GM12864 (cell line): ENCODE results near the gene GRIP1.

Experiments
- DNase-seq: peaks from one replicate; pipeline ENCODE4 v3.0.0-alpha.2; 2011; ENCODE audit warnings: low read depth
- H3K4me3 ChIP-seq: 2 replicates; pipeline ENCODE4 v1.5.1; 2011; ENCODE audit warnings: mild to moderate bottlenecking, low read depth, low read length, control low read depth
- CTCF ChIP-seq: IDR thresholded peaks from 2 replicates; pipeline ENCODE4 v1.5.1; 2011; ENCODE audit warnings: low read depth, mild to moderate bottlenecking, moderate library complexity, low read length, control low read depth, inconsistent platforms; ENCODE audit errors: missing control alignments

The GRIP1 gene

GRCh38 chr12:66541426-66541825 is 137.4 kb downstream of the GRIP1 start:
- DNase-seq = no peak
- no peak overlapping the region for H3K4me3 ChIP-seq
- no peak for TF ChIP-seq CTCF

- no peak overlapping the region for H3K4me3 ChIP-seq
- no peak for TF ChIP-seq CTCF
- no peak for DNase-seq
Observed at GRCh38 chr12:66539431-66539830, 139.4 kb downstream of the GRIP1 start.

GRCh38 chr12:66538970-66539369 is 139.9 kb downstream of the GRIP1 start:
- no peak for DNase-seq
- no peak for TF ChIP-seq CTCF
- no peak overlapping the region for H3K4me3 ChIP-seq

- DNase-seq = no peak
- no peak for TF ChIP-seq CTCF
- no peak overlapping the region for H3K4me3 ChIP-seq
Observed at GRCh38 chr12:66537876-66538275, 141.0 kb downstream of the GRIP1 start.

GRCh38 chr12:66533767-66534166 is 145.1 kb downstream of the GRIP1 start:
- peak; percentile 12 for DNase-seq
- no peak overlapping the region for H3K4me3 ChIP-seq
- no peak for TF ChIP-seq CTCF

GRCh38 chr12:66531766-66532165 is 147.1 kb downstream of the GRIP1 start:
- TF ChIP-seq CTCF = no peak
- H3K4me3 ChIP-seq = no peak overlapping the region
- no peak for DNase-seq

- TF ChIP-seq CTCF = no peak
- no peak overlapping the region for H3K4me3 ChIP-seq
- DNase-seq = no peak
Observed at GRCh38 chr12:66529934-66530333, 148.9 kb downstream of the GRIP1 start.
